Adrenal gland (tissue), 5 donors: Measurements from ENCODE around the gene C6orf89.

ENCODE experiments used
- CTCF ChIP-seq, 6 experiments: fragments of 450-650 bp in 4 of 6; fragments of 200-600 bp in 2 of 6; sonication (generic) in 1 of 6; IDR thresholded peaks; 1 replicate in 5 of 6; 2 replicates in 1 of 6; pipeline versions ENCODE4 v1.5.1 to v1.8.0; 2016 to 2021; ENCODE audit warnings: antibody characterized with exemption in 6 of 6, mild to moderate bottlenecking in 2 of 6, moderate library complexity in 1 of 6
- POLR2A ChIP-seq, 2 donors: fragments of 450-650 bp; IDR thresholded peaks; one replicate each; pipeline ENCODE4 v1.6.1; 2017; ENCODE audit warnings: antibody characterized with exemption in 2 of 2, mild to moderate bottlenecking in 2 of 2, moderate library complexity in 1 of 2
- donor health status: DM: no; HTN: no; CAD: no.

GRCh38 chr6:36925809-36926208, 40.1 kb downstream of the C6orf89 start:
- TF ChIP-seq CTCF (IDR thresholded peaks at IDR 0.05) (no peak), POLR2A (IDR thresholded peaks at IDR 0.05) (no peak)
